M059J (cell line): ENCODE data around the gene MAGI2. TPM values are rescaled to one million over a fixed set of nuclear protein-coding genes. Genes with fewer than 3 reads are reported as not detected.

Experiments used
- DNase-seq: peaks from one replicate; pipeline ENCODE4 v3.0.0-alpha.2; 2012; ENCODE audit warnings: low read depth
- total RNA-seq: library from RNA; depleted of rRNA; stranded (reverse); fragments of >200 nt; shearing (Covaris generic); gene quantifications from 2 replicates; pipeline ENCODE4 v1.2.3, GENCODE V29; 2014

The MAGI2 gene
- total RNA-seq, 1 experiment from 2014 or later = 1.2 TPM

GRCh38 chr7:78736548-78736947, 716.9 kb downstream of the MAGI2 start:
- no peak for DNase-seq

GRCh38 chr7:78734626-78735025, 718.8 kb downstream of the MAGI2 start:
- peak; percentile 31 for DNase-seq

- no peak for DNase-seq
These were observed 733.4 kb downstream of the MAGI2 start for GRCh38 chr7:78720066-78720465.

- DNase-seq = no peak
These were observed 735.3 kb downstream of the MAGI2 start for GRCh38 chr7:78718212-78718611.

GRCh38 chr7:78716876-78717275, 736.6 kb downstream of the MAGI2 start:
- DNase-seq = no peak

- no peak for DNase-seq
These were observed 739.1 kb downstream of the MAGI2 start for GRCh38 chr7:78714356-78714755.

- no peak for DNase-seq
These were observed 741.4 kb downstream of the MAGI2 start for GRCh38 chr7:78712111-78712510.

- DNase-seq = no peak
These were observed 743.8 kb downstream of the MAGI2 start for GRCh38 chr7:78709658-78710057.

- DNase-seq = no peak
These were observed 749.0 kb downstream of the MAGI2 start for GRCh38 chr7:78704504-78704903.

- DNase-seq = no peak
These were observed 750.1 kb downstream of the MAGI2 start for GRCh38 chr7:78703391-78703790.

GRCh38 chr7:78702770-78703169, 750.7 kb downstream of the MAGI2 start:
- peak; percentile 98 for DNase-seq

- DNase-seq = no peak
These were observed 757.6 kb downstream of the MAGI2 start for GRCh38 chr7:78695826-78696225.

GRCh38 chr7:78691584-78691983, 761.9 kb downstream of the MAGI2 start:
- DNase-seq = no peak

- DNase-seq = no peak
These were observed 763.3 kb downstream of the MAGI2 start for GRCh38 chr7:78690174-78690573.

- DNase-seq = no peak
These were observed 765.1 kb downstream of the MAGI2 start for GRCh38 chr7:78688376-78688775.

- no peak for DNase-seq
These were observed 767.3 kb downstream of the MAGI2 start for GRCh38 chr7:78686189-78686588.

- DNase-seq = no peak
These were observed 769.3 kb downstream of the MAGI2 start for GRCh38 chr7:78684201-78684600.

- no peak for DNase-seq
These were observed 769.9 kb downstream of the MAGI2 start for GRCh38 chr7:78683566-78683965.

- no peak for DNase-seq
These were observed 774.2 kb downstream of the MAGI2 start for GRCh38 chr7:78679112-78679876.

- peak; percentile 19 for DNase-seq
These were observed 776.1 kb downstream of the MAGI2 start for GRCh38 chr7:78677391-78677790.

- peak; percentile 63 for DNase-seq
These were observed 778.0 kb downstream of the MAGI2 start for GRCh38 chr7:78675511-78675910.

GRCh38 chr7:78673272-78673671, 780.2 kb downstream of the MAGI2 start:
- no peak for DNase-seq

- DNase-seq = peak; percentile 17
These were observed 790.5 kb downstream of the MAGI2 start for GRCh38 chr7:78662939-78663338.

GRCh38 chr7:78649976-78650375, 803.5 kb downstream of the MAGI2 start:
- DNase-seq = peak; percentile 72
